Choroid plexus epithelial cell (primary cell): ENCODE data around the gene DMTF1.

ENCODE experiments used
- DNase-seq: peaks from one replicate; pipeline ENCODE4 v3.0.0-alpha.2; 2010; ENCODE audit warnings: low read depth
- H3K4me3 ChIP-seq: 2 replicates; pipeline ENCODE4 v1.5.1; 2011; ENCODE audit warnings: low read depth, mild to moderate bottlenecking, control low read depth, low read length, moderate library complexity
- TF ChIP-seq, protein P1 (sequence below): conservative IDR thresholded peaks from 2 replicates; pipeline ENCODE4 v1.5.1; 2011; ENCODE audit warnings: low read depth, mild to moderate bottlenecking, control low read depth, inconsistent platforms, low read length, moderate library complexity

The DMTF1 gene

DNA sequence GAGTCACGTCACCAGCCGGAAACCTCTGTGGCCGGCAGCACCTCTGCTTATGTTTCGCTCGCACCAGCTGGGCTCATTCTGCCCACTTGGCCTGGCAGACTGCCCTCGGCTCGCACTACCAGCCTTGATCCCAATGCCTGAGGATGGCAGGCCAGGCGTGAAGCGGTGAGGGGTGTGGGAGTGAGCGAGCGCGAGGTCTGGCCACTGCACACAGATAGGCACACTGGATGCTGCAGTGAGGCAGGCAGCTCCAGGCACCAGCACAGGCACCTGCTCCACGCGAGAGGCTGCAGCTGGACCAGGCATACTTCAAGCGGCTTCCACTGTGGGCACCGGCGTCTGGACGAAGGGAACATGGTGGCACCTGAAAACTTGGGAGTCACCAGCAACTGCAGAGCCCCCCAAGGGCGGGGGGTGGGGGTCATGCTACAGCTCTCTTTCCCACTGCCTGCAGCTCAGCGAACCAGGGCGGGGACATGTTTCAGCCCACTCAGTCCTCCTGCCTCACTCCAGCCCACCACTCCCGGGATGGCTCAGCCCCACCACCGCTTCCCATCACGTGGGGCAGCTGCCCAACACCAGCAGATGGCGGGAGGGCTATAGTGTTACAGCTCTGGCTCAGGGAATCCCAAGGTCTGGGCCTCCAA lies 5.4 kb upstream of the DMTF1 start:
- H3K4me3 ChIP-seq, result no peak overlapping the region
- DNase-seq, result no peak
- TF ChIP-seq, protein P1, sequence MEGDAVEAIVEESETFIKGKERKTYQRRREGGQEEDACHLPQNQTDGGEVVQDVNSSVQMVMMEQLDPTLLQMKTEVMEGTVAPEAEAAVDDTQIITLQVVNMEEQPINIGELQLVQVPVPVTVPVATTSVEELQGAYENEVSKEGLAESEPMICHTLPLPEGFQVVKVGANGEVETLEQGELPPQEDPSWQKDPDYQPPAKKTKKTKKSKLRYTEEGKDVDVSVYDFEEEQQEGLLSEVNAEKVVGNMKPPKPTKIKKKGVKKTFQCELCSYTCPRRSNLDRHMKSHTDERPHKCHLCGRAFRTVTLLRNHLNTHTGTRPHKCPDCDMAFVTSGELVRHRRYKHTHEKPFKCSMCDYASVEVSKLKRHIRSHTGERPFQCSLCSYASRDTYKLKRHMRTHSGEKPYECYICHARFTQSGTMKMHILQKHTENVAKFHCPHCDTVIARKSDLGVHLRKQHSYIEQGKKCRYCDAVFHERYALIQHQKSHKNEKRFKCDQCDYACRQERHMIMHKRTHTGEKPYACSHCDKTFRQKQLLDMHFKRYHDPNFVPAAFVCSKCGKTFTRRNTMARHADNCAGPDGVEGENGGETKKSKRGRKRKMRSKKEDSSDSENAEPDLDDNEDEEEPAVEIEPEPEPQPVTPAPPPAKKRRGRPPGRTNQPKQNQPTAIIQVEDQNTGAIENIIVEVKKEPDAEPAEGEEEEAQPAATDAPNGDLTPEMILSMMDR, result no peak

- no peak for DNase-seq
- TF ChIP-seq, protein P1, result no peak
Measured at GRCh38 chr7:87147500-87147899, 4.8 kb upstream of the DMTF1 start.

DNA sequence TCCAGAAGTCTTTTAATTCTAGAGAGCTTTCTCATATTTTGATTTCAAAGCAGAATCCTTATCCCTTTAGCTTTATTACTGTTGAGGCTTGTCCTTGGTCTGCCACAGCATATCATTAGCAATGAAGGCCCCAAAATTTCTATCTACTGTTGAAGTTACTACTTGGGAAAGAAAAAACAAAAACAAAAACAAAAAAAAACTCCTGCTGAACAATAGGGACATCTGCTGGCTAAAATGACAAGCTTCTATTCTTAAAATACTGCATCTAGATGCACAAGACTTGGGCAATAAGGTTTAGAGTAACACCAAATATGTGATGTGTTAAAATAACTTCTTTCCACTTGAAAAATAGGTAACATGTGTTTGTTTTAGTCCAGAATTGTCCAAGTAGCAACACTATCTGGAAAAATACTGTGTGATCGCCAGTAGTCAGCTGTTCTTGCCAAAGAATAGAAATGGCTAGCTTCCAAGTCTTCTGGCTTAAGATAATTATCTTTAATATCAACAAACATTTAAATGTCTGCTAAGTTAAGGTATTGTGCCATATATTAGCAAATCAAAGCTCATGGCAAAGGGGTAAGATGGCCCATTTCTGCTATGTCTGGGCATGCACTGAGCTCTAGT lies 3.8 kb upstream of the DMTF1 start:
- H3K4me3 ChIP-seq, result no peak overlapping the region
- TF ChIP-seq, protein P1, result peak; percentile 57
- DNase-seq, result peak; percentile 66

More at GRCh38 chr7:87147500-87147899, 4.8 kb upstream of the DMTF1 start:
- H3K4me3 ChIP-seq, result no peak overlapping the region

- peak overlapping the region; percentile 80 for H3K4me3 ChIP-seq
- TF ChIP-seq, protein P1, result no peak
- DNase-seq, result no peak
Measured at GRCh38 chr7:87151002-87151728, 1.1 kb upstream of the DMTF1 start.

GRCh38 chr7:87151729-87152111 lies 533 bp upstream of the DMTF1 start:
- TF ChIP-seq, protein P1, result no peak
- peak overlapping the region; percentile 80 for H3K4me3 ChIP-seq
- DNase-seq, result no peak

GRCh38 chr7:87152897-87153641 lies 816 bp downstream of the DMTF1 start:
- TF ChIP-seq, protein P1, result no peak
- peak overlapping the region; percentile 80 for H3K4me3 ChIP-seq
- DNase-seq, result peak; percentile 26
